IPS-11a (cell line): ENCODE results near the gene KIFC3.
"Not testable (repeated sequence)": the region's sequence is repeated elsewhere in the genome, so short reads cannot be mapped to it uniquely, and the experiment has no call there.

Experiments used
- H3K4me3 ChIP-seq: one replicate; pipeline ENCODE4 v1.5.1; 2013; ENCODE audit warnings: low read depth, low read length, control low read depth

The KIFC3 gene

GRCh38 chr16:57726433-57726947, 75.8 kb downstream of the KIFC3 start:
- no peak overlapping the region for H3K4me3 ChIP-seq

GRCh38 chr16:57725976-57726375, 76.3 kb downstream of the KIFC3 start:
- no peak overlapping the region for H3K4me3 ChIP-seq

- no peak overlapping the region for H3K4me3 ChIP-seq
Observed at GRCh38 chr16:57725554-57725953, 76.7 kb downstream of the KIFC3 start.

- no peak overlapping the region for H3K4me3 ChIP-seq
Observed at GRCh38 chr16:57725151-57725550, 77.1 kb downstream of the KIFC3 start.

GRCh38 chr16:57724531-57724930, 77.8 kb downstream of the KIFC3 start:
- H3K4me3 ChIP-seq, result no peak overlapping the region

- no peak overlapping the region for H3K4me3 ChIP-seq
Observed at GRCh38 chr16:57723170-57723569, 79.1 kb downstream of the KIFC3 start.

GRCh38 chr16:57722651-57723050, 79.6 kb downstream of the KIFC3 start:
- no peak overlapping the region for H3K4me3 ChIP-seq

GRCh38 chr16:57722210-57722499, 80.1 kb downstream of the KIFC3 start:
- no peak overlapping the region for H3K4me3 ChIP-seq

- H3K4me3 ChIP-seq, result no peak overlapping the region
Observed at GRCh38 chr16:57721356-57722209, 80.7 kb downstream of the KIFC3 start.

- no peak overlapping the region for H3K4me3 ChIP-seq
Observed at GRCh38 chr16:57720142-57720575, 82.1 kb downstream of the KIFC3 start.

GRCh38 chr16:57714047-57714446, 88.2 kb downstream of the KIFC3 start:
- H3K4me3 ChIP-seq, result no peak overlapping the region

GRCh38 chr16:57713596-57713995, 88.7 kb downstream of the KIFC3 start:
- H3K4me3 ChIP-seq, result no peak overlapping the region

GRCh38 chr16:57712569-57712968, 89.7 kb downstream of the KIFC3 start:
- H3K4me3 ChIP-seq, result not testable (repeated sequence)

GRCh38 chr16:57711993-57712392, 90.3 kb downstream of the KIFC3 start:
- H3K4me3 ChIP-seq, result no peak overlapping the region

GRCh38 chr16:57711346-57711745, 90.9 kb downstream of the KIFC3 start:
- no peak overlapping the region for H3K4me3 ChIP-seq

- H3K4me3 ChIP-seq, result no peak overlapping the region
Observed at GRCh38 chr16:57709663-57710062, 92.6 kb downstream of the KIFC3 start.
